CD14-positive monocyte (primary cell): ENCODE data around the gene MAP7. TPM values are rescaled to one million over a fixed set of nuclear protein-coding genes. Genes with fewer than 3 reads are reported as not detected.

Experiments used
- DNase-seq, 3 donors: peaks; one replicate each; pipeline ENCODE4 v3.0.0-alpha.2; 2011 to 2022
- H2AFZ ChIP-seq: 2 replicates; pipeline ENCODE4 v1.6.0; 2012; ENCODE audit warnings: mild to moderate bottlenecking, low read depth, low read length, inconsistent platforms; ENCODE audit not compliant: insufficient read depth, poor library complexity, severe bottlenecking
- H3K27ac ChIP-seq, 2 donors: 1 replicate in 1 of 2; 2 replicates in 1 of 2; pipeline ENCODE4 v1.5.1; 2012 to 2013; ENCODE audit warnings: low read length in 2 of 2, control low read depth in 1 of 2, inconsistent platforms in 1 of 2, low read depth in 1 of 2, mild to moderate bottlenecking in 1 of 2
- H3K27me3 ChIP-seq, 2 donors: one replicate each; pipeline versions ENCODE4 v1.6.0 to v1.6.1; 2011 to 2013; ENCODE audit warnings: low read length in 2 of 2; ENCODE audit not compliant: control insufficient read depth in 2 of 2, insufficient read depth in 2 of 2
- H3K36me3 ChIP-seq, 2 donors: replicated peaks in 1 of 2; 1 replicate in 1 of 2; 2 replicates in 1 of 2; pipeline versions ENCODE4 v1.5.1 to v1.6.1; 2012 to 2013; ENCODE audit warnings: low read length in 2 of 2, control low read depth in 1 of 2, inconsistent platforms in 1 of 2, mild to moderate bottlenecking in 1 of 2; ENCODE audit not compliant: insufficient read depth in 2 of 2, control insufficient read depth in 1 of 2
- H3K4me1 ChIP-seq, 2 donors: 1 replicate in 1 of 2; 2 replicates in 1 of 2; pipeline versions ENCODE4 v1.5.1 to v1.6.1; 2012 to 2013; ENCODE audit warnings: low read length in 2 of 2, control low read depth in 1 of 2, inconsistent platforms in 1 of 2, mild to moderate bottlenecking in 1 of 2, moderate library complexity in 1 of 2; ENCODE audit not compliant: insufficient read depth in 2 of 2, control insufficient read depth in 1 of 2
- H3K4me2 ChIP-seq: replicated peaks from 2 replicates; pipeline ENCODE3; 2012; ENCODE audit warnings: low read length, moderate library complexity, mild to moderate bottlenecking; ENCODE audit not compliant: poor library complexity, severe bottlenecking; ENCODE audit errors: extremely low read depth
- H3K4me3 ChIP-seq, 3 experiments: fragments of 200-600 bp in 1 of 3; sonication (generic) in 1 of 3; replicated peaks in 1 of 3; 1 replicate in 2 of 3; 2 replicates in 1 of 3; pipeline ENCODE4 v1.5.1; 2011 to 2013; ENCODE audit warnings: low read length in 3 of 3, mild to moderate bottlenecking in 3 of 3, control low read depth in 2 of 3, low read depth in 2 of 3, inconsistent platforms in 1 of 3, moderate library complexity in 1 of 3
- H3K79me2 ChIP-seq: 2 replicates; pipeline ENCODE4 v1.6.0; 2012; ENCODE audit warnings: mild to moderate bottlenecking, control low read depth, inconsistent platforms, low read length, moderate library complexity; ENCODE audit not compliant: insufficient read depth
- H3K9ac ChIP-seq: 2 replicates; pipeline ENCODE4 v1.6.0; 2017; ENCODE audit warnings: low read length, mild to moderate bottlenecking; ENCODE audit not compliant: insufficient read depth, poor library complexity, severe bottlenecking
- H3K9me3 ChIP-seq, 2 donors: replicated peaks in 1 of 2; 1 replicate in 1 of 2; 2 replicates in 1 of 2; pipeline versions ENCODE4 v1.5.1 to v1.6.1; 2012 to 2013; ENCODE audit warnings: low read length in 2 of 2, control low read depth in 1 of 2; ENCODE audit not compliant: control insufficient read depth in 1 of 2, insufficient read depth in 1 of 2
- H4K20me1 ChIP-seq: 2 replicates; pipeline ENCODE4 v1.6.0; 2012; ENCODE audit warnings: mild to moderate bottlenecking, low read length, control low read depth, moderate library complexity; ENCODE audit not compliant: insufficient read depth
- H3K27ac Mint-ChIP-seq, 7 donors: one replicate each; pipeline ENCODE4 v1.8.0; 2020; ENCODE audit warnings: mild to moderate bottlenecking in 7 of 7, mixed read lengths in 7 of 7, moderate library complexity in 6 of 7, inconsistent platforms in 2 of 7
- H3K27me3 Mint-ChIP-seq, 3 donors: one replicate each; pipeline ENCODE4 v1.8.0; 2021 to 2022; ENCODE audit warnings: low read depth in 3 of 3, mild to moderate bottlenecking in 3 of 3, mixed read lengths in 3 of 3, moderate library complexity in 3 of 3, inconsistent platforms in 1 of 3
- H3K36me3 Mint-ChIP-seq, 2 donors: one replicate each; pipeline ENCODE4 v1.8.0; 2020; ENCODE audit warnings: mixed read lengths in 2 of 2, inconsistent platforms in 1 of 2, mild to moderate bottlenecking in 1 of 2
- H3K4me1 Mint-ChIP-seq: one replicate; pipeline ENCODE4 v1.8.0; 2020; ENCODE audit warnings: mild to moderate bottlenecking, mixed read lengths
- H3K4me3 Mint-ChIP-seq, 2 donors: one replicate each; pipeline ENCODE4 v1.8.0; 2020; ENCODE audit warnings: mild to moderate bottlenecking in 2 of 2, mixed read lengths in 2 of 2, moderate library complexity in 1 of 2
- H3K9me3 Mint-ChIP-seq, 7 donors: one replicate each; pipeline ENCODE4 v1.8.0; 2020 to 2022; ENCODE audit warnings: mixed read lengths in 7 of 7, mild to moderate bottlenecking in 6 of 7, moderate library complexity in 6 of 7, inconsistent platforms in 2 of 7
- WGBS: methylation state at CpG from one replicate; pipeline ENCODE4 v1.1.5; 2013; ENCODE audit warnings: missing lambda C conversion rate; ENCODE audit not compliant: insufficient coverage; 5-methylcytosine and 5-hydroxymethylcytosine counted together
- intact Hi-C, 2 donors: fragments of 100-400 bp; cut with micrococcal nuclease; formaldehyde crosslinking; loops; one replicate each; pipeline versions ENCODE4 v1.15.0 to v1.15.1; 2023
- polyA plus RNA-seq, 3 donors: library from polyadenylated mRNA; depleted of rRNA in 1 of 3; unstranded in 2 of 3; stranded (reverse) in 1 of 3; fragments of 300-500 nt in 2 of 3; fragments of >200 nt in 1 of 3; fragmentation: Illumina TruSeq in 2 of 3; gene quantifications; 1 replicate in 2 of 3; 2 replicates in 1 of 3; pipeline ENCODE4 v1.2.3, GENCODE V29; 2012 to 2021
- TF ChIP-seq, protein P1 (sequence below): fragments of 200-600 bp; IDR thresholded peaks from one replicate; pipeline ENCODE4 v1.8.0; 2022; ENCODE audit warnings: antibody characterized with exemption, mild to moderate bottlenecking

Gene MAP7
- polyA plus RNA-seq, 3 donors: 0.67 to 1.6 (median 1.2) TPM

DNA sequence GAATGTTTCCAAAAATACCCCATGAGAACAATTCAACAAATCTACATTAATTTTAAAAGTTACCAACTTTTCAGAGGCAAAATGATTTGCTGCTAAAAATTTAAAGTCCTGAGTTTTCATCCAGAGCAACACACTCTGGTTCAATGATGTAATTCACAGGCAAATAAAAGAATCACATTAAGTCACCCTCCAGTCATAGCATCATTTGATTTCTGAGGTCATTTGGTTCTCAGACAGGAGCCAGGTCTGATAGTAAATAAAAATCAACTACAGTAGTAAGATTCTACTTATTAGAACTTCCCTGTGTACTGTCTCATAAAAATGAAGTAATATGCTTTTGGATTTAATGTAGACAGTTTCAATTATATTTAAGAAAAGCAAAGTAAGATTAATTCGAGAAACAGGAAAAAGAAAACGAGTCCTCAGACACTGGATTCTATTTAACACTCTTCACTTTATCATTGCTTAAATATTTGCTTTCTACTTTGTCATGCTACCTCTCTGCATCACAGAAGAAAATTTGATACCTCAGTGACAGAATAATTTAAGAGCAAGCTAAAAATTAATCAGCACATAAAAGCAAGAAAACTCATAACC is 25.8 kb downstream of the MAP7 start:
- Mint-ChIP-seq H3K36me3 (no peaks in the 10 kb centered on the region), H3K4me1 (peaks cover 20% of the 10 kb centered on the region), H3K9me3 (no peaks in the 10 kb centered on the region), H3K4me3 (no peak overlapping the region), H3K27me3 (peaks cover 1 to 5% (median 3%) of the 10 kb centered on the region in 3 donors), H3K27ac (no peak overlapping the region)
- no peak overlapping the region for H3K4me2 ChIP-seq
- H3K36me3 ChIP-seq: no peaks in the 10 kb centered on the region
- peaks cover 12 to 19% of the 10 kb centered on the region in 2 donors for H3K4me1 ChIP-seq
- no peaks in the 10 kb centered on the region for H4K20me1 ChIP-seq
- no CpG with 5 or more reads among the region's 2 CpGs for WGBS
- no peak overlapping the region for H2AFZ ChIP-seq
- H3K4me3 ChIP-seq: no peak overlapping the region
- no peaks in the 10 kb centered on the region for H3K27me3 ChIP-seq
- H3K79me2 ChIP-seq: no peaks in the 10 kb centered on the region
- no peak overlapping the region for H3K27ac ChIP-seq
- H3K9ac ChIP-seq: no peak overlapping the region
- DNase-seq: no peak
- intact Hi-C loops: no loop called here
- no peaks in the 10 kb centered on the region for H3K9me3 ChIP-seq
- TF ChIP-seq, protein P1, sequence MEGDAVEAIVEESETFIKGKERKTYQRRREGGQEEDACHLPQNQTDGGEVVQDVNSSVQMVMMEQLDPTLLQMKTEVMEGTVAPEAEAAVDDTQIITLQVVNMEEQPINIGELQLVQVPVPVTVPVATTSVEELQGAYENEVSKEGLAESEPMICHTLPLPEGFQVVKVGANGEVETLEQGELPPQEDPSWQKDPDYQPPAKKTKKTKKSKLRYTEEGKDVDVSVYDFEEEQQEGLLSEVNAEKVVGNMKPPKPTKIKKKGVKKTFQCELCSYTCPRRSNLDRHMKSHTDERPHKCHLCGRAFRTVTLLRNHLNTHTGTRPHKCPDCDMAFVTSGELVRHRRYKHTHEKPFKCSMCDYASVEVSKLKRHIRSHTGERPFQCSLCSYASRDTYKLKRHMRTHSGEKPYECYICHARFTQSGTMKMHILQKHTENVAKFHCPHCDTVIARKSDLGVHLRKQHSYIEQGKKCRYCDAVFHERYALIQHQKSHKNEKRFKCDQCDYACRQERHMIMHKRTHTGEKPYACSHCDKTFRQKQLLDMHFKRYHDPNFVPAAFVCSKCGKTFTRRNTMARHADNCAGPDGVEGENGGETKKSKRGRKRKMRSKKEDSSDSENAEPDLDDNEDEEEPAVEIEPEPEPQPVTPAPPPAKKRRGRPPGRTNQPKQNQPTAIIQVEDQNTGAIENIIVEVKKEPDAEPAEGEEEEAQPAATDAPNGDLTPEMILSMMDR: no peak

DNA sequence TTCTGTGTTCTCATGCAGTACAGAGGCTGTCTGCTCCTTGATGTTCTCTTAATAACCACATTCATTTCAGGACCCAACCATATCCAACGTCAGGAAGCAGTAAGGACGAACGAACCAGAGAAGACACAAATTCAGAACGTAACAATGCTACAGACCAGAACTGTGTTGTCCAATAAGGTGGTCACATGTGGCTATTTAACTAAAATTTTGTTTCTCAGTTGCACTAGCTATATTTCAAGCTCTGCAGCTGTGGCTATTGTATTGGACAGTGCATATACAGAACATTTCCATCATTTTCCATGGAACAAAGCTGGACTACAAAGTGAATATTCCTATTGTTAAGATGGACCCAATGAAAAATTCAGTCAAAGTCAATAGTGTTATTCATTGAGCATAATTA is 27.0 kb downstream of the MAP7 start:
- Histone ChIP-seq H3K27ac (no peak overlapping the region), H3K79me2 (no peaks in the 10 kb centered on the region), H3K36me3 (no peaks in the 10 kb centered on the region), H3K4me2 (no peak overlapping the region), H3K9ac (no peak overlapping the region), H2AFZ (no peak overlapping the region), H4K20me1 (no peaks in the 10 kb centered on the region), H3K27me3 (no peaks in the 10 kb centered on the region), H3K4me3 (no peak overlapping the region), H3K4me1 (peaks cover 12 to 19% of the 10 kb centered on the region in 2 donors), H3K9me3 (no peaks in the 10 kb centered on the region)
- Mint-ChIP-seq H3K27me3 (peaks cover 3 to 5% (median 3%) of the 10 kb centered on the region in 3 donors), H3K36me3 (no peaks in the 10 kb centered on the region), H3K27ac (no peak overlapping the region), H3K4me1 (peaks cover 20% of the 10 kb centered on the region), H3K4me3 (no peak overlapping the region), H3K9me3 (no peaks in the 10 kb centered on the region)
- WGBS: 100% methylated on average over 3 of the region's 4 CpGs
- intact Hi-C loops: no loop called here
- no peak for DNase-seq
- TF ChIP-seq, protein P1: no peak
